ENCODE data around the gene SLC9A5.

GRCh38 chr16:67296420-67296819, 47.6 kb downstream of the SLC9A5 start:
- TF ChIP-seq, protein P1, sequence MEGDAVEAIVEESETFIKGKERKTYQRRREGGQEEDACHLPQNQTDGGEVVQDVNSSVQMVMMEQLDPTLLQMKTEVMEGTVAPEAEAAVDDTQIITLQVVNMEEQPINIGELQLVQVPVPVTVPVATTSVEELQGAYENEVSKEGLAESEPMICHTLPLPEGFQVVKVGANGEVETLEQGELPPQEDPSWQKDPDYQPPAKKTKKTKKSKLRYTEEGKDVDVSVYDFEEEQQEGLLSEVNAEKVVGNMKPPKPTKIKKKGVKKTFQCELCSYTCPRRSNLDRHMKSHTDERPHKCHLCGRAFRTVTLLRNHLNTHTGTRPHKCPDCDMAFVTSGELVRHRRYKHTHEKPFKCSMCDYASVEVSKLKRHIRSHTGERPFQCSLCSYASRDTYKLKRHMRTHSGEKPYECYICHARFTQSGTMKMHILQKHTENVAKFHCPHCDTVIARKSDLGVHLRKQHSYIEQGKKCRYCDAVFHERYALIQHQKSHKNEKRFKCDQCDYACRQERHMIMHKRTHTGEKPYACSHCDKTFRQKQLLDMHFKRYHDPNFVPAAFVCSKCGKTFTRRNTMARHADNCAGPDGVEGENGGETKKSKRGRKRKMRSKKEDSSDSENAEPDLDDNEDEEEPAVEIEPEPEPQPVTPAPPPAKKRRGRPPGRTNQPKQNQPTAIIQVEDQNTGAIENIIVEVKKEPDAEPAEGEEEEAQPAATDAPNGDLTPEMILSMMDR (IDR thresholded peaks at IDR 0.05): no peak
- TF ChIP-seq POLR2A (IDR thresholded peaks at IDR 0.05): no peak
- TF ChIP-seq EP300 (IDR thresholded peaks at IDR 0.05): no peak

Data from ovary (tissue), 3 donors.